Endothelial cell (in vitro differentiated cells): ENCODE measurements around the gene SOCS7. TPM values are rescaled to one million over a fixed set of nuclear protein-coding genes. Genes with fewer than 3 reads are reported as not detected.
A peak's percentile ranks its signal among the peaks of the same experiment; 100 is the strongest.

Source experiments
- DNase-seq: peaks from one replicate; pipeline ENCODE4 v3.0.0; 2021; ENCODE audit warnings: low spot score
- H3K27ac Mint-ChIP-seq: one replicate; pipeline ENCODE4 v1.8.0; 2021; ENCODE audit warnings: mixed read lengths, inconsistent platforms; ENCODE audit not compliant: unreplicated experiment
- H3K27me3 Mint-ChIP-seq: one replicate; pipeline ENCODE4 v1.8.0; 2021; ENCODE audit warnings: mild to moderate bottlenecking, moderate library complexity, mixed read lengths, inconsistent platforms; ENCODE audit not compliant: unreplicated experiment
- H3K36me3 Mint-ChIP-seq: one replicate; pipeline ENCODE4 v1.8.0; 2021; ENCODE audit warnings: mild to moderate bottlenecking, low read depth, mixed read lengths, inconsistent platforms; ENCODE audit not compliant: unreplicated experiment
- H3K4me1 Mint-ChIP-seq: one replicate; pipeline ENCODE4 v1.8.0; 2021; ENCODE audit warnings: mild to moderate bottlenecking, mixed read lengths, inconsistent platforms; ENCODE audit not compliant: unreplicated experiment
- H3K4me3 Mint-ChIP-seq: one replicate; pipeline ENCODE4 v1.8.0; 2021; ENCODE audit warnings: mild to moderate bottlenecking, mixed read lengths, inconsistent platforms; ENCODE audit not compliant: unreplicated experiment
- H3K9me3 Mint-ChIP-seq: one replicate; pipeline ENCODE4 v1.8.0; 2021; ENCODE audit warnings: mixed read lengths, inconsistent platforms; ENCODE audit not compliant: unreplicated experiment
- CTCF ChIP-seq: fragments of 200-600 bp; sonication (generic); IDR thresholded peaks from one replicate; pipeline ENCODE4 v1.5.0; 2021; ENCODE audit warnings: antibody characterized with exemption; ENCODE audit not compliant: unreplicated experiment
- total RNA-seq: library from RNA; stranded (reverse); fragmentation: NEBNext Ultra II Directional; extraction: Animal tissue kit (Norgen Biotek cat#: 25700); gene quantifications from one replicate; pipeline ENCODE4 v1.2.1, GENCODE V29; 2021; ENCODE audit not compliant: unreplicated experiment

SOCS7 gene
- total RNA-seq, 1 donor from 2014 or later: 13.8 TPM

GRCh38 chr17:38341035-38341721, 10.5 kb upstream of the SOCS7 start:
- DNase-seq: no peak
- Mint-ChIP-seq H3K9me3 (no peaks in the 10 kb centered on the region), H3K27me3 (peaks cover 13% of the 10 kb centered on the region), H3K27ac (no peak overlapping the region), H3K4me3 (no peak overlapping the region), H3K36me3 (no peaks in the 10 kb centered on the region), H3K4me1 (peaks cover 13% of the 10 kb centered on the region)
- no peak for TF ChIP-seq CTCF

- Mint-ChIP-seq H3K4me1 (peaks cover 13% of the 10 kb centered on the region), H3K4me3 (no peak overlapping the region), H3K9me3 (no peaks in the 10 kb centered on the region), H3K27me3 (peaks cover 1% of the 10 kb centered on the region), H3K27ac (no peak overlapping the region), H3K36me3 (no peaks in the 10 kb centered on the region)
- no peak for TF ChIP-seq CTCF
- no peak for DNase-seq
Observed at GRCh38 chr17:38342886-38343607, 8.6 kb upstream of the SOCS7 start.

- Mint-ChIP-seq H3K9me3 (no peaks in the 10 kb centered on the region), H3K27me3 (no peaks in the 10 kb centered on the region), H3K4me1 (peaks cover 11% of the 10 kb centered on the region), H3K27ac (peak within 1 kb of the TSS; percentile 15), H3K4me3 (no peak within 1 kb of the TSS), H3K36me3 (no peaks in the 10 kb centered on the region)
- no peak for DNase-seq
- no peak for TF ChIP-seq CTCF
Observed at GRCh38 chr17:38343608-38344419, 7.8 kb upstream of the SOCS7 start, which contains the start of gene GPR179. Gene GPR179 (minus strand): TSS chr17:38343956. CDS start chr17:38343789, 167 bp downstream.

DNA sequence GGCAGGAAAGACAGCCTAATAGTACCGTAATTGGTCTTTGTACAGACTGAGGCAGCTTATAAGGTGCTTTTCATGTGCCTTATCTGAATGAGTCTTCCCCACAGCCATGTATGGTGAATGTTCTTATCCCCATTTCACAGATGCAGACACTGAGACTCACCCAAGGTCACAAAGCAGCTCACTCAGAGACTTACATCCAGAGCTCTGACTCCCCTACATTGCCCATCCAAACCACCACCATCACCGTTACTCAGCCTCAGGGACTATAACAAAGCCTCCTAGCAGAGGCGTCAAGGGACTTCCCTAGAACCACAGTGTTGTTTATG, 7.3 kb upstream of the SOCS7 start:
- no peak for DNase-seq
- Mint-ChIP-seq H3K4me1 (peaks cover 7% of the 10 kb centered on the region), H3K27ac (peak overlapping the region; percentile 15), H3K36me3 (no peaks in the 10 kb centered on the region), H3K9me3 (no peaks in the 10 kb centered on the region), H3K4me3 (no peak overlapping the region), H3K27me3 (no peaks in the 10 kb centered on the region)
- no peak for TF ChIP-seq CTCF
